Ureter (tissue), 1 donor: ENCODE measurements around the gene TBC1D17. TPM values are rescaled to one million over a fixed set of nuclear protein-coding genes. Genes with fewer than 3 reads are reported as not detected.

ENCODE experiments used
- DNase-seq: peaks from one replicate; pipeline ENCODE4 v3.0.0-alpha.2; 2020; ENCODE audit warnings: low spot score
- total RNA-seq: library from RNA; stranded (reverse); gene quantifications from one replicate; pipeline ENCODE4 v1.2.4, GENCODE V29; 2023
- donor health status: DM: yes; HTN: yes; CAD: no.

TBC1D17 gene
- total RNA-seq, 1 donor from 2014 or later: 30.4 TPM

- no peak for DNase-seq
Measured at GRCh38 chr19:49890349-49891311, 13.1 kb downstream of the TBC1D17 start.

DNA sequence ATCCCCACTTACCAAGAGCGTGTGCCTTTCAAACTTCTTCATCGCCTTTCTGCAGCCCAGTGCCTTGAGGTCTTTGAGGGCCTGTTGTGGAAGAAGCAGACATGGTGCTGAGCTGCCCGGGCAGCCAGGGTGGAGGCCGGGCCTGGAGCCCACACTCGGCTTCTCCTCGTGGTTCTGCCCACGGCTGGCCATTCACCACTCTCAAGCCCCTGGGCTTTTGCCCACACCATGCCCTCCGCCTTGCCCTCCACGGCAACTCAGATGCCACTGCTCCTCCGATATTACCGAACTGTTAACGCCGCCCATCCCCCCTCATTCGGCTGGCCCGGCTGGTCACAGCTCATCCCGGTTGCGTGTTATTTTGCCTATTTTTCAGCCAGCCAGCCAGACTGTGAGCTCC is 13.9 kb downstream of the TBC1D17 start:
- DNase-seq: no peak

DNA sequence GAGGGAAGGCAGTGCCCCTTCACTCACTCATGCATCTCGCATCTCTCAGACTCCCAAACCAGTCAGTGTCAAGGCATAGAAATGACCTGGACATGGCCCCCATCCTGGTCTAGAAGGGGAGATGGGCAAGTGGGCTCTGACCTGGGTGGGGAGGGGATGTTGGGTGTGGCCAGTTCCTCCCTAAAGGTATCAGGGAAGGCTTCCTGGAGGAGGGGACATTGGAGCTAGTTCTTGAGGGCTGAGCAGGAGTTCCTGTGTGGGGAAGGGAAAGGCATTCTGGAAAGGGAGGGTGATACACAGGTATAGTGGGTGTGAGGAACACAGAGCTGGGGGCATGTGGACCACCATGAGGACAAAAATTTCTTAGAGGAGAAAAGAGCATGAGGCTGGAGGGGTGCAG is 15.2 kb downstream of the TBC1D17 start:
- DNase-seq: no peak

- no peak for DNase-seq
Measured at GRCh38 chr19:49894011-49894664, 16.6 kb downstream of the TBC1D17 start.

DNA sequence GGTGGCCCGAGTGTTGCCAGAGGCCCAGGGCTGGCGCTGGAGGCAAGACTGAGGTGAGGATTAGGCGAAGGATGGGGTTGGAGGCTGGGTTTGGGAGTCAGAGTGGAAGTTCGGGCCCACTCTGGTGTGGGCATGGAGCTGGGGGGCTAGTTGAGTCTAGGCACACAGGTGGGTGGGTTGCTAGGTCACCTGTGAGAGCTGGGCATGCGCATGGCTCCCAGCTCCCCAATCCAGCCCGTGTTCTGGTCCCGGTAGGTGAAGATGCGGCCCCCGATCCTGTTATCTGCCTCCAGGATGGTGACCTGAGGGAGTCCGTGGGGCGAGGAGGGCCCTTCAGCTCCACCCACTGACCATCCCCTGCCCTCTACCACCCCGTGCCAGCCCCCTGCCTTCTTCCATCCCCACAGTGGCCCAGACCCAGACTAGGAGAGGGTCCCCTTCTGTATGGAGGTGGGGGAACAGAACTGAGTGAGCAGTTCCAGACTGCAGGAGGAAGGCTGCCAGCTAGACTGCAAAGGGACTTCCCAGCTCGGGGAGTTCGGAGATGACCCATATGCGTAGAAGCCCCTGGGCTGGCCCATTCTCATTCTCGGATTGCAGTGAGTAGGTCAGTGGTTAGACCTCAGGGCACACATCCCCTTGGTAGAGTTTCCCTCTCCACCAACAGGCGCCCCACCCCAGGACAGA is 17.5 kb downstream of the TBC1D17 start:
- no peak for DNase-seq

- DNase-seq: no peak
Measured at GRCh38 chr19:49895566-49896297, 18.2 kb downstream of the TBC1D17 start.

DNA sequence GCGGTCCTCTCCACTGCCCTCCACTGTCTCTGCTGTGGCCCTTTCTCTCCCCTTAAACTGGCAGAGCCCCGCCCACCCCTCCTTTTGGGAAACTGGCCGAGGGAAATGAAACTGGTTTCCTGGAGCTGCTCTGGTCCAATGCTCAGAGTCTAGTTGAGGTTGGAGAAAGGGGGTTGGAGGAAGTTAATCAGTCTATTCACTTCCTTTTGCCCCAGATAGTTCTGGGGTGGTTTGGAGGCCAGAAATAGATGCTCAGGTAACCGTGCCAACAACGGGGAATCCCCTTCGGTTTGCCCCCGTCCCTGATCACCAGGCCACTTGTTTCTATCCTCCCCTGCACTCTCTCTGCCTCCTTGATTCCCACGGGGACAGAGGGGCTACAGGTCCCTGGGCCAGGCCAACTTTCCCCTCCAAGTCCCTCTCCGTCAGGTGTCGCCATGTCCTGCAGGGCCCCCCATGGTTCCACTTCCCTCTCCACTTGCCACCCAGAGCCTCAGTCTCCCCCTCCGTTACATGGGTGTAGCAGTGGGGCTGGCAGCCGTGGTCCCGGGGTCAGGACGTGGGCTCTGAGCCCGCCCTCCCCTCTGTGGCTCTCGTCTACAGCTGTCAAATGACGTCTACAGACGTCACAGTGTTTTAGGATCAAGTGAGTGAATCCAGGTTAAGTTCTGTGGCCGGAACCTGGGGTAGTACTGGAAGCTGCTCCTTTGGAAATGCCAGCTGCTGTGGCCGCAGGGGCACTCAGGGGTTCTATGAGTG is 19.5 kb downstream of the TBC1D17 start, which contains the start of gene IL4I1:
TSS of gene IL4I1 (minus strand) at position 25 of the 759 bp plus-strand sequence. CDS start 727 bp downstream, outside the sequence.
- DNase-seq: peak; percentile 63

- no peak for DNase-seq
Measured at GRCh38 chr19:49904136-49904535, 26.6 kb downstream of the TBC1D17 start.

- no peak for DNase-seq
Measured at GRCh38 chr19:49906879-49907564, 29.5 kb downstream of the TBC1D17 start.

DNA sequence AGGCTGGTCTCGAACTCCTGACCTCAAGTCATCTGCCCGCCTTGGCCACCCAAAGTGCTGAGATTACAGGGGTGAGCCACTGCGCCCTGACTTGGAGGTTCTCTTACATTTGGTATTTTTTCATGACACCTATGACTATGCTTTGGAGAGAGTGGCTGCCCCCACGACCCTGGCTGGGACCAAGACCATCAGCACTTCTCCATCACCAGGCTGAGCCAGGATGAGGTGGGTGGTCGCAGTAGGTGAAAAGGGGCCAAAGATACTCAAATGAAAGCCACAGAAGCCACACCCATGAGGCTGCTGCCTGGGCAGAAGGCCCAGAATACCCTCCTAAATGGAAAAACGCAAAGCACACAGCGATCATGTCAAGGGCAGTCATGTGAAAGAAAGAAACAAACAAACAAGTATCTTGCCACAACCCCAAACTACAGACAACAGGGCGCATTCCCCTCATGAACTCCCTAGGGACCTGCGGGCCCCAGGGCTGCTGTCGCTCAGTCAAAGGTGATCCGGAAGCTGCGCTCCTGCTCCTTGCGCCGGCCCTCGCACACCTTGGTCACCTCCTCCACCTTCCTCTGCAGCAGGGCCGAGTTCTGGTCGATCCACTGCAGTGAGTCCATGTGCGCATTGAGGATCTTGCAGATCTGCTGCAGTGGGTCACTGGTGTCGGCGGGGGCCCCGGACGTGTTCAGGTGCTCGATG is 30.4 kb downstream of the TBC1D17 start:
- DNase-seq: no peak

- DNase-seq: no peak
Measured at GRCh38 chr19:49908480-49909420, 31.2 kb downstream of the TBC1D17 start.

DNA sequence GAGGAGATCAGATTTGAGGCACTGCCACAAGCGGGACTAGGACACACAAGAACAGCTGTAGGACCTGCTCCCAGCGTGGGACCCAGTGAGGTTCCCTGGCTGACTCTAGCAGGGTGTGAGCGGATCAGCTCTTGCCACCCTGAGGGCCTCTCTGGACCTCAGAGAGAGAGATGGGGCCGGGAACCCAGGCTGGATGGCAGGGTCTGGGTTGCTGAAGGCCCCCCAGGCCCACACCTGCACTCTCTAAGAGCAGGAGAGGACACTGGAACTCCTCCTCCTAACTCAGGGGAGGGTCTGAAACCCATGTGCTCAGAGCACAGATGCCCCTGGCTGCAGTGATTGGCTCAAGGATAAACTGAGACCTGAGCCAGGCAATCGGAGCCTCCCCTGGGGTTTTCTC is 32.7 kb downstream of the TBC1D17 start:
- no peak for DNase-seq

GRCh38 chr19:49911381-49912145 is 34.1 kb downstream of the TBC1D17 start:
- DNase-seq: no peak

DNA sequence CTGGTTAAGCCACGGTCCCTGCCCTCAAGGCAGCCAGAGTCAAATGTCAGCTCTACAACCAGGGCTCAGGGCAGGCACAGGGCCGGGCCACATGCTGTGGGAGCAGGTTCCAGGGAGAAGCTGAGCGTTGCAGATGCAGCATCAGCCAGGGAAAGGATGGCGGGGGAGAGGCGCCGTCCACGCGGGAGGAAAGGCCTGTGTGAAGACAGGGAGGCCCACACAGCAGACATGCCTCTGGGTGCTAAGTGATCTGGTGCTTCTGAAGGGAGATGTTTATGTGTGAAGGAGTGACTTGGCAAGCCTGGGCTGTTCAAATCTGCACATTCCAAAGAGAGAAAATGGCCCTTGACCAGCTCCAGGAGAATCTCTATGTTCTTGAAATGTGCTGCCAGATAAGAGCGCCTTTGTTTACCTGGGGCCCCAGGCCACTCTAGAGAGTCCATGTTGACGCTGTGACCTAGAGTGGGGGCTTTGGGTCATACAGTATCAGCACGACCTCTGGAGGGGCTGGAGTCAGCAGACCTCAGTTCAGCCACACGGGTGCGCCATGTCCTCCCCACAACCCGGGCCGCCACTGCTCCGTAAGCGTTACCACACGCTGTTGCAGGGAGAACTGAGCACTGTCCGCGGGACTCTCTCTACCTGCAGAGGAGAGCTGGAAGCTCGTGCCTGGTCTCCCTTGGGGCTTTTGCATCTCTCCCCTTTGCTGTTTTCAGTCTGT is 35.6 kb downstream of the TBC1D17 start:
- DNase-seq: no peak

DNA sequence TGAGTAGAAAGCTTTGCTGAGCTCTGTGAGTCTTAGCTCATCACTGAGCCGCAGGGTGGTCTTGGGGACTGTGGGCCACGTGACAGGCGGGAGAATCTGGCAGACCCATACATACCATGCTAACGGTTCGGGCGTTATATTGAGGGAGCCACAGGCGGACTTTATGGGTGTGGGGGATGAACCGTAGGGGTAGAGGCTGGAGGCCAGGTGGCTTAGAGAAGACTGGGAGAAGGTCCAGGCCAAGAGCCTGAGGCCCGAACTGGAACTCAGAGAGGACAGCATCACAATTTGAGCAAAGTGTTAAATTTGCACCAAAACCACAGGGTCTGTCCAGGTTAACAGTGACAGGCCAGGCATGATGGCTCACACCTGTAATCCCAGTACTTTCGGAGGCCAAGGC is 36.2 kb downstream of the TBC1D17 start:
- DNase-seq: no peak

DNA sequence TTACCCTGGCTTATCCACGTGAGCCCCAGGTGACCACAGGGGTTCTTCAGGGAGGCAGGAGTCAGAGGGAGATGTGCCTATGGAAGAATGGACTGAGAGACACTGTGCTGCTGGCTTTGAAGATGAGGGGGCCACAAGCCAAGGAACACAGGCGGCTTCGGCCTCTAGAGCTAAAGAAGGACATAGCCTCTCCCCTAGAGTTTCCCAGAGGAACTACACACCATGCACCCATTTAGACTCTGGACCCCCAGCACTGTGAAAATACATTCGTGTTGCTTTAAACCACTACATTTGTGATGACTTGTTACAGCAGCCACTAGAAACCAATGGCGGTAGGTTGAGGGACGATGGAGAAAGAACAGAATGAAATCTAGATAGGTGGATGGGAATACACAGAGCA is 37.8 kb downstream of the TBC1D17 start:
- DNase-seq: no peak
